ENCODE measurements around the gene DENND2A. TPM values are rescaled to one million over a fixed set of nuclear protein-coding genes. Genes with fewer than 3 reads are reported as not detected.

DENND2A gene
- polyA plus RNA-seq, 6 donors from 2014 or later: 0.30 to 0.98 TPM; not detected in 4

DNA sequence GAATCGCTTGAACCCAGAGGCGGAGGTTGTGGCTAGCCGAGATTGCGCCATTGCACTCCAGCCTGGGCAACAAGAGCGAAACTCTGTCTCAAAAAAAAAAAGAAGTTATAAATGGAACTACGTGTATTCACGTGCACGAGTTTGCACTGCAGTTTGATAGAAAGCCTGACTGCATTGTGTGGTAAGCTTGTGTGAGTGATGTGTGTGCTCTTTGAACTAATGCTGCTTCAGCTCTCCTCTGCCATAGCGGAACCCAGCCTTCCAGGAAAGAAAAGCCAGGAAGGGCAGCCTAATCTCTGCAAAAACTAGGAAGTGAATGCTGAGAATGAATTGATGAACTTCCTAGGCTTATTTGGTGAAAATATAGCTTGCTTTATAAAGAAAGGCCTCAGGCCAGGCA, 145.7 kb downstream of the DENND2A start:
- Mint-ChIP-seq H3K27me3 (no peaks in the 10 kb centered on the region), H3K36me3 (no peaks in the 10 kb centered on the region), H3K27ac (no peak overlapping the region), H3K9me3 (no peaks in the 10 kb centered on the region), H3K4me3 (no peak overlapping the region), H3K4me1 (no peaks in the 10 kb centered on the region)
- ATAC-seq (ENCODE audit: low read depth in 2 of 2): no peak
- DNase-seq: no peak

DNA sequence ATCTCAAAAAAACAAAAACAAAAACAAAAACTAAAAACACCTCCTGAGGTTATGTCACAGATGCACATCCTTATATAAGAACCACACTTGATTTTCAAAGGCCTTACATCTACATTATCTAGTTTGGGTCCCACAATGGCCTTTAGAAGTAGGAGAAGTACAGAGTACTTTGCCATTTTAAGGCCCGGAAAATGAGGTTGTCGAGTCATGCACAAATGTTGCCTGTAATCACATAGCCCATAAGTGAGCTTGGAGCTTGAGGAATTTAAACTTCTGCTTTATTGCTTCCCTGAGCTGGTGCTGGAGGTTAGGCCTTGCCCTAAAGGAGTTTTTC, 151.6 kb downstream of the DENND2A start:
- ATAC-seq (ENCODE audit: low read depth in 2 of 2) (no peak), DNase-seq (no peak)
- H3K27me3 Mint-ChIP-seq: peaks cover 0 to 6% (median 0%) of the 10 kb centered on the region in 3 donors
- no peaks in the 10 kb centered on the region for H3K4me1 Mint-ChIP-seq
- no peaks in the 10 kb centered on the region for H3K9me3 Mint-ChIP-seq
- H3K4me3 Mint-ChIP-seq: no peak overlapping the region
- no peak overlapping the region for H3K27ac Mint-ChIP-seq
- no peaks in the 10 kb centered on the region for H3K36me3 Mint-ChIP-seq

DNA sequence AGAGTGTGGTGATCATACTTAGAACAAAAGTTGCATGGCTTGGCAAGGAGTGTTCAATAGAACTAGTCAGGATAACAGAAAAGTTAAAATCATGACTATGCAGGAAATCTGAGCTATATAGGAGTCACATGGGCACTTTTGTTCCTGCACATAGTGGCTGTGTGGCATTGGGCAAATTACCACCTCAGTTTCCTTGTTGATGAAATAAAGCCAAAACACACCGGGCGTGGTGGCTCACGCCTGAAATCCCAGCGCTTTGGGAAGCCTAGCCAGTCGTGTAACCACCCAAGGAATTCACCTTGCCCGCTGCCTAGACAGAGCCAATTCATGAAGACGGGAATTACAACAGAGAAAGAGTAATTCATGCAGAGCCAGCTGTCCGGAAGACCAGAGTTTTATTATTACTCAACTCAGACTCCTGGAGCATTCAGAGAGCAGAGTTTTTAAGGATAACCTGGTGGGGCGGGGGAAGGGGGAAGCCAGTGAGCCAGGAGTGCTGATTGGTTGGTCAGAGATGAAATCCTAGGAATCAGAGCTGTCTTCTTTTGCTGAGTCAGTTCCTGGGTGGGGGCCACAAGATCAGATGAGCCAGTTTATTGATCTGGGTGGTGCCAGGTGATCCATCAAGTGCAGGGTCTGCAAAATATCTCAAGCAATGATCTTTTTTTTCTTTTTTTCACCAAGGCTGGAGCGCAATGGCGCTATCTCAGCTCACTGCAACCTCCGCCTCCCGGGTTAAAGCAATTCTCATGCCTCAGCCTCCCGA, 154.9 kb downstream of the DENND2A start:
- Mint-ChIP-seq H3K27me3 (peaks cover 0 to 6% (median 0%) of the 10 kb centered on the region in 3 donors), H3K36me3 (no peaks in the 10 kb centered on the region), H3K4me1 (no peaks in the 10 kb centered on the region), H3K27ac (no peak overlapping the region), H3K9me3 (no peaks in the 10 kb centered on the region), H3K4me3 (no peak overlapping the region)
- DNase-seq: no peak
- ATAC-seq (ENCODE audit: low read depth in 2 of 2): no peak

DNA sequence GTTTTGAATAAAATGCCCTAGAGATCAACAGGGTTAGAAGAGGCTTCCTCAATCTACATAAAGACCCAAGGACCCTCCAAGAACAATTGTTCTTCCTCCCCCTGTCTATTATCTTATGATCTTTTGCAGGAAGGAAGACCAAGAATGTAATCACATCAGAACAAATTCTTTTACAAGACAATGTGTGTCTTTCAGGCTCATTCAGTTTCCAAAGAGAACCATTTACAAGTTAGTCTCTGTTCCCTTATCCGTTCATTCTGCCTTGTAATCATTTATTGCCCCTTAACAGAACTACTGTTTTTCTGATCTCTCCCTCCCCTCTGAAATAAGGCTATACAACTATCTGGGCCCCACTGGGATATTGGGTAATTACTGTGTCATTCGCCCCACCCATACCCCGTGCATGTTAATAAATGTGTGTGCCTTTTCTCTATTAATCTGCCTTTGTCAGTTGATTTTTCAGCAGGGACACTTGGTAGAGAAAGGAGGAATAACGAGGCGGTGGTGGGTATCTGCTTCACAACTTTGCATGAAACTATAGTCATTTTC, 155.6 kb downstream of the DENND2A start:
- H3K4me3 Mint-ChIP-seq: no peak overlapping the region
- H3K36me3 Mint-ChIP-seq: no peaks in the 10 kb centered on the region
- no peaks in the 10 kb centered on the region for H3K9me3 Mint-ChIP-seq
- peaks cover 0 to 6% (median 0%) of the 10 kb centered on the region in 3 donors for H3K27me3 Mint-ChIP-seq
- no peak for DNase-seq
- ATAC-seq (ENCODE audit: low read depth in 2 of 2): no peak
- no peaks in the 10 kb centered on the region for H3K4me1 Mint-ChIP-seq
- H3K27ac Mint-ChIP-seq: no peak overlapping the region

DNA sequence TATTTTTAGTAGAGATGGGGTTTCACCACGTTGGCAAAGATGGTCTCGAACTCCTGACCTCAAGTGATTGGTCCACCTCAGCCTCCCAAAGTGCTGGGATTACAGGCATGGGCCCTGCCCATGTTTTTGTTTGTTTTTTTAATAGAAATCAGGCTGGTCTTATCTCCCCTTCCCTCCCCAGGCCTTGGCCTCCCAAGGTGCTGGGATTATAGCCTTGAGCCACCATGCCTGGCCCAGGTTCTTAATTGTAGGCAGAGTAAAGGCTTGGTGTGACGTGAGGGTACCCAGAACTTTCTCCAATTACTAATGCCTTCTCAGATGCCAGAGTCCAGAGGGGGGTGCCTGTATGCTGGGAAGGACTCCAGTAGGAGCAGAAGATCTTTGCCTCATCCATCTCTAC, 156.1 kb downstream of the DENND2A start:
- Mint-ChIP-seq H3K4me1 (no peaks in the 10 kb centered on the region), H3K9me3 (no peaks in the 10 kb centered on the region), H3K4me3 (no peak overlapping the region), H3K27ac (peak overlapping the region in 1 of 6 donors; percentile 47), H3K27me3 (peaks cover 0 to 6% (median 0%) of the 10 kb centered on the region in 3 donors), H3K36me3 (no peaks in the 10 kb centered on the region)
- ATAC-seq (ENCODE audit: low read depth in 2 of 2) (no peak), DNase-seq (no peak)

DNA sequence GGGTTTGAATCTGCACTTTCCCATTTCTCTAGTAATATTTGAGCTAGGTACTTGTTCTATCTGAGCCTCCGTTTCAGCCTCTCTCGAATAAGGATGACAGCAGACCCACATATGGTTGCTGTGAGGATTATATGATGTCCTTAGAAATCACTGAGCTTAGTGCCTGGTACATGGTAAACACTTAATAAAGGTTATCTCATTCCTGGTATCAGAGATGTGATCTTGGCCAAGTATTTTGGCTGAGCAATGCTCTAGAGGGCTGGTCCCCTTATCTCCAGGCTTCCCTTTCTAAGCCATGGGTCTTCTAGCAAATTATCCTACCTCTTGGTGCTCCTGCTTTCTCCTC, 160.9 kb downstream of the DENND2A start:
- Mint-ChIP-seq H3K4me3 (peak overlapping the region; percentile 96 to 100 (median 99)), H3K27me3 (no peaks in the 10 kb centered on the region), H3K27ac (peak overlapping the region in 3 of 6 donors; percentile 11 to 98 (median 95)), H3K36me3 (no peaks in the 10 kb centered on the region), H3K4me1 (peaks cover 14 to 30% (median 26%) of the 10 kb centered on the region in 3 donors), H3K9me3 (no peaks in the 10 kb centered on the region)
- ATAC-seq (ENCODE audit: low read depth in 2 of 2): no peak
- no peak for DNase-seq

DNA sequence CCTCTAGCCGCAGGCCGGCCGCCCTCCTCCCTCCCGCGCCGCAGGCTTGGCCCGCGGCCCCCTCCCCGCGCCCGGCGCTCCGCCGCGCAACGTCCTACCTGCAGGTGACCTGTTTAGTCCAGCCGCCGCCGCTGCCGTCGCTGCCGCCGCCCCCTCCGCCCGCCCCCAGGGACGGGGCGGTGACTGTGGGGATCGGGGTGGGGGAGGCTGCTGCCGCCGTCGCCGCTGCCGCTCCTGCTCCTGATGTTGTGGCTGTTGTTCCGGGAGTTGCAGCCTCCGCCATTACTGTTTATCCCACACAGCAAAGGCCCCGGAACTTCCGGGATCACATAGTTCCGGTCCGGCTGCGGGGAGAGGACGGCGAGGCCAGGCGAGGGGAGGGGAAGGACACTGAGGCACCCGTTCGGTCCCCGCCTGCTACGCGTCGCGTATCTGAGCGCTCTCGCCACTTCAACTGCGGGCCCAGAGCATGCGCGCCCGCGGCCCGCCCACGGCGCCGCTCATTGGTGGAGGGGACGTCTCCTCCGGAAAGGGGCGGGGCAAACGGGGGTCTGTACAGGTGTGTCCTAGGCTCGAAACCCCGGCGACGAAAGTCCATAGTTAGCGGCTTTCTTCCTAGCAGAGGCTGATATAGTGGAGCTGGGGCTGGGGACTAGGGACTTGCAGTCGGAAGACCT, 161.4 kb downstream of the DENND2A start, which contains the start of gene MKRN1:
MKRN1 (minus strand) TSS at position 444 of the 677 bp plus-strand sequence; CDS start at position 283, 161 bp downstream.
- H3K9me3 Mint-ChIP-seq: no peaks in the 10 kb centered on the region
- peak within 1 kb of the TSS; percentile 95 to 99 (median 98) for H3K27ac Mint-ChIP-seq
- peak; percentile 86 to 88 for ATAC-seq (ENCODE audit: low read depth in 2 of 2)
- DNase-seq: peak; percentile 93
- H3K4me1 Mint-ChIP-seq: peaks cover 14 to 30% (median 26%) of the 10 kb centered on the region in 3 donors
- H3K4me3 Mint-ChIP-seq: peak within 1 kb of the TSS; percentile 96 to 100 (median 99)
- no peaks in the 10 kb centered on the region for H3K36me3 Mint-ChIP-seq
- H3K27me3 Mint-ChIP-seq: no peaks in the 10 kb centered on the region

DNA sequence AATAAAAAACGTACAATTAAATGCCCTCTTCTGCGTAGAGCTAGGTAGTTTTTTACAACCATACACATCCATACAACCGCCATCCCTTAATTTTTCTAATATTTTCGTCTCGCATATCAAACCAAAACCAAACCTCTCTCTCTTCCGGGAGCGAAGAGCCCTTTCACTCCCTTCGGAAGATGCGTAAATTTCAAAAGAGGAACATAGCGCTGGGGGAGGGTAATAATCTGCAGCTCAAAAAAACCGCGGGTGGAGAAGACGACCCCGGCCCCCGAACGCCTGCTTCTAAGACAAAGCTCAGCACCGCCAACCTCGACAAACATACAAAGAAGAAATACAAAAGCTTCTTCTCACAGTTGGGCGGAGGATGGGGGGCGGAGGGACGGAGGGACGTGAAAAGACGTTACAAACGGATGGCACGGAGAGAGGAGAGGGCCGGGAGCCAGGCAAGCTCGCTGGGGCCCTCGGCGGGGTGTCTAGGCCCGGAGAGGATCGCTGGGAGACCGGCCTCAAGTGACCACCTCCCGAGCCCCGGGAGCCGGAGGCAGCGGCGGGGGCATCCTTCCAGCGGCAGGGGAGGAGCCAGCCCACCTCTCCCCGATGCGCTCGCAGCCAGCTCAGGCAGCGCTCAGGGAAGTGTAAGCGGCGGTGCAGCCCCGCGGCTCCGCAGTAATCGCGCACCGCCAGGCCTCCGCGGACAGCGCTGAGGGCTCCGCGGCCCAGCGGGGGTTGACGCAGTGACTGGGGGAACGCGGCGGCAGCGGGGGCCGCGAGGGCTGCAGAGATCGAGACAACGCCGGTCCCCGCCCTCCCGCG, 162.2 kb downstream of the DENND2A start:
- H3K4me1 Mint-ChIP-seq: peaks cover 14 to 34% (median 26%) of the 10 kb centered on the region in 3 donors
- H3K27ac Mint-ChIP-seq: peak overlapping the region; percentile 74 to 96 (median 92)
- H3K4me3 Mint-ChIP-seq: peak overlapping the region; percentile 89 to 100 (median 98)
- no peaks in the 10 kb centered on the region for H3K27me3 Mint-ChIP-seq
- peak; percentile 50 to 53 for ATAC-seq (ENCODE audit: low read depth in 2 of 2)
- no peaks in the 10 kb centered on the region for H3K9me3 Mint-ChIP-seq
- peak; percentile 67 for DNase-seq
- no peaks in the 10 kb centered on the region for H3K36me3 Mint-ChIP-seq

DNA sequence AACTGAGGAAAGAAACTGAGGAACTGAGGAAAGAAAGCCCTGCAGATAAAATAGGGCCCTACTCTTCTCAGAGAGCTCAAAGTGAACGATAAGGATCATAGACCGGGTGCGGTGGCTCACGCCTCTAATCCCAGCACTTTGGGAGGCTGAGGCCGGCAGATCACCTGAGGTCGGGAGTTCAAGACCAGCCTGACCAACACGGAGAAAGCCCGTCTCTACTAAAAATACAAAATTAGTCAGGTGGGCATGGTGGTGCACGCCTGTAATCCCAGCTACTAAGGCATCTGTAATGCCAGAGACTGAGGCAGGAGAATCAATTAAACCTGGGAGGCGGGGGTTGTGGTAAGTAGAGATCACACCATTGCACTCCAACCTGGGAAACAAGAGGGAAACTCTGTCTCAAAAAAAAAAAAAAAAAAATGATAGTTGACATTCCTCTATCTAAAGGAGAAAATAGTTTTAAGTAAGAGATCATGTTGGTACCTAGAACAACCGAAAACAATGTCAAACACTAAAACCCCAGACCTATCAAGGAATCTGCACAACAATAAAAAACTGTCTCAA, 163.8 kb downstream of the DENND2A start:
- Mint-ChIP-seq H3K9me3 (no peaks in the 10 kb centered on the region), H3K27me3 (no peaks in the 10 kb centered on the region), H3K4me1 (peaks cover 14 to 40% (median 28%) of the 10 kb centered on the region in 3 donors), H3K36me3 (no peaks in the 10 kb centered on the region), H3K27ac (peak overlapping the region in 4 of 6 donors; percentile 87 to 95 (median 92)), H3K4me3 (peak overlapping the region; percentile 89 to 100 (median 98))
- DNase-seq: no peak
- no peak for ATAC-seq (ENCODE audit: low read depth in 2 of 2)

DNA sequence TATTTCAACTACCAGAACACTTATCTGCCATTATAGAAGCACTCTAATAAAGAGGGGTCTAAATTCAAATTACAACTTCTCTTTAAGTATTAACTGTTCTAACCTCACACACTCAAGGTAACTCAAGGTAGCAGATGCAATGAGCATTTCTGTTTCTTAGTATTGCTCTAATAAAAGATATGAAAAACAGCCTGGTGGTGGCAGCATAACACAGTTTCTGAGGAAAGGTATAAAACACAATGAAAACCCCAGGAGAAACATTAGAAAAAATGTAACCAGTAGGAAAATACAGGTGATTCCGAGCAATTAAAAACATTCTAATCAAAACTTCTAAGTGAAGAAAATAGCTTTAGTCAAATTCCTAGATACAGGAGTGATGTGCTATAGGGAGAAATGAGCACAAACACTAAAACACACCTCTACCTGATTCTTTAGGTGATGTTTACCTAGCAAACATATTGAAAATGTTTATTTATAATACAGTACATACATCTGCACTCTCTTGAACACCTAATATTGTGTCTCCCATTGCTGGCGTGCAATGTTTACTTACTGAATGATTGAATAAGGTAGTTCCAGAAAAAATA, 164.8 kb downstream of the DENND2A start:
- no peaks in the 10 kb centered on the region for H3K9me3 Mint-ChIP-seq
- no peaks in the 10 kb centered on the region for H3K36me3 Mint-ChIP-seq
- no peaks in the 10 kb centered on the region for H3K27me3 Mint-ChIP-seq
- peaks cover 17 to 41% (median 32%) of the 10 kb centered on the region in 3 donors for H3K4me1 Mint-ChIP-seq
- ATAC-seq (ENCODE audit: low read depth in 2 of 2) (no peak), DNase-seq (peak; percentile 49)
- H3K4me3 Mint-ChIP-seq: peak overlapping the region in 6 of 8 donors; percentile 31 to 82 (median 53)
- peak overlapping the region in 3 of 6 donors; percentile 66 to 95 (median 80) for H3K27ac Mint-ChIP-seq
